A673 (cell line): ENCODE measurements around the gene MACROD1.
"Not testable (repeated sequence)": the region's sequence is repeated elsewhere in the genome, so short reads cannot be mapped to it uniquely, and the experiment has no call there.

Experiments
- EZH2 ChIP-seq: fragments of 200-600 bp; sonication (generic); IDR thresholded peaks from 2 replicates; pipeline ENCODE4 v1.6.1; 2017; ENCODE audit warnings: borderline replicate concordance, low read depth, mild to moderate bottlenecking, mixed read lengths, antibody characterized with exemption, low read length; ENCODE audit not compliant: poor library complexity, severe bottlenecking
- TF ChIP-seq, protein P1 (sequence below): fragments of 300-800, 200-600 bp; sonication (generic); conservative IDR thresholded peaks from 2 replicates; pipeline ENCODE4 v1.5.1; 2017; ENCODE audit warnings: low read depth, mild to moderate bottlenecking, antibody characterized with exemption, low read length, moderate library complexity, mixed read lengths

DNA sequence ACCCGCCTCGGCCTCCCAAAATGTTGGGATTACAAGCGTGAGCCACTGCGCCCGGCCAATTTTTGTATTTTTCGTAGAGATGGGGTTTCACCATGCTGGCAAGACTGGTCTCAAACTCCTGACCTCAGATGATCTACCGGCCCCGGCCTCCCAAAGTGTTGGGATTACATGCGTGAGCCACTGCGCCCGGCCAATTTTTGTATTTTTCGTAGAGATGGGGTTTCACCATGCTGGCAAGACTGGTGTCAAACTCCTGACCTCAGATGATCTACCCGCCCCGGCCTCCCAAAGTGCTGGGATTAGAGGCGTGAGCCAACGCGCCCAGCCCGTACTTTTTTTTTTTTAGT, 192.0 kb downstream of the MACROD1 start:
- TF ChIP-seq, protein P1, sequence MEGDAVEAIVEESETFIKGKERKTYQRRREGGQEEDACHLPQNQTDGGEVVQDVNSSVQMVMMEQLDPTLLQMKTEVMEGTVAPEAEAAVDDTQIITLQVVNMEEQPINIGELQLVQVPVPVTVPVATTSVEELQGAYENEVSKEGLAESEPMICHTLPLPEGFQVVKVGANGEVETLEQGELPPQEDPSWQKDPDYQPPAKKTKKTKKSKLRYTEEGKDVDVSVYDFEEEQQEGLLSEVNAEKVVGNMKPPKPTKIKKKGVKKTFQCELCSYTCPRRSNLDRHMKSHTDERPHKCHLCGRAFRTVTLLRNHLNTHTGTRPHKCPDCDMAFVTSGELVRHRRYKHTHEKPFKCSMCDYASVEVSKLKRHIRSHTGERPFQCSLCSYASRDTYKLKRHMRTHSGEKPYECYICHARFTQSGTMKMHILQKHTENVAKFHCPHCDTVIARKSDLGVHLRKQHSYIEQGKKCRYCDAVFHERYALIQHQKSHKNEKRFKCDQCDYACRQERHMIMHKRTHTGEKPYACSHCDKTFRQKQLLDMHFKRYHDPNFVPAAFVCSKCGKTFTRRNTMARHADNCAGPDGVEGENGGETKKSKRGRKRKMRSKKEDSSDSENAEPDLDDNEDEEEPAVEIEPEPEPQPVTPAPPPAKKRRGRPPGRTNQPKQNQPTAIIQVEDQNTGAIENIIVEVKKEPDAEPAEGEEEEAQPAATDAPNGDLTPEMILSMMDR = not testable (repeated sequence)
- not testable (repeated sequence) for TF ChIP-seq EZH2
